WTC11 (cell line): ENCODE data around the gene MAGEA1. TPM values are rescaled to one million over a fixed set of nuclear protein-coding genes. Genes with fewer than 3 reads are reported as not detected.

ENCODE experiments used
- ATAC-seq: fragments of 200-7000 bp; cut with Tn5 transposase; 2 replicates; pipeline ENCODE4 v1.10.0; 2021; ENCODE audit warnings: mild to moderate bottlenecking, moderate library complexity
- CTCF ChIA-PET: fragments of 300-600 bp; sonication (Branson Sonifier 250); formaldehyde crosslinking; loops from one replicate; lab custom pipeline; 2021; ENCODE audit warnings: antibody characterized with exemption; lab: Charles Lee
- POLR2A ChIA-PET: fragments of 350-600 bp; sonication (Branson Sonifier 250); formaldehyde crosslinking; loops from one replicate; lab custom pipeline; 2021; ENCODE audit warnings: antibody characterized with exemption; lab: Charles Lee
- DNase-seq: peaks from one replicate; pipeline ENCODE4 v3.0.0; 2021; ENCODE audit warnings: low spot score
- H3K27ac Mint-ChIP-seq: 2 replicates; pipeline ENCODE4 v1.8.0; 2021; ENCODE audit warnings: mixed read lengths
- H3K27me3 Mint-ChIP-seq: 2 replicates; pipeline ENCODE4 v1.8.0; 2021; ENCODE audit warnings: low read depth, mild to moderate bottlenecking, moderate library complexity, mixed read lengths
- H3K36me3 Mint-ChIP-seq: 2 replicates; pipeline ENCODE4 v1.8.0; 2021; ENCODE audit warnings: mixed read lengths
- H3K4me1 Mint-ChIP-seq: 2 replicates; pipeline ENCODE4 v1.8.0; 2022; ENCODE audit warnings: mixed read lengths
- H3K4me3 Mint-ChIP-seq: 2 replicates; pipeline ENCODE4 v1.8.0; 2021; ENCODE audit warnings: mild to moderate bottlenecking, moderate library complexity, mixed read lengths
- H3K9me3 Mint-ChIP-seq: 2 replicates; pipeline ENCODE4 v1.8.0; 2021; ENCODE audit warnings: mixed read lengths
- AFF4 ChIP-seq: sonication (generic); formaldehyde crosslinking; IDR thresholded peaks from 2 replicates; pipeline ENCODE4 v1.8.1; 2023; ENCODE audit warnings: mild to moderate bottlenecking, missing genetic modification reagents, borderline replicate concordance
- ATF1 ChIP-seq: sonication (generic); formaldehyde crosslinking; IDR thresholded peaks from 2 replicates; pipeline ENCODE4 v1.8.1; 2023; ENCODE audit warnings: mild to moderate bottlenecking, moderate library complexity, missing genetic modification reagents
- ATF3 ChIP-seq: sonication (generic); formaldehyde crosslinking; conservative IDR thresholded peaks from 2 replicates; pipeline ENCODE4 v1.8.1; 2022; ENCODE audit warnings: mild to moderate bottlenecking, missing genetic modification reagents
- CDX4 ChIP-seq: fragments of 250-450 bp; sonication (Bioruptor Pico); IDR thresholded peaks from 2 replicates; pipeline ENCODE4 v1.9.0; 2021; ENCODE audit warnings: moderate library complexity, mild to moderate bottlenecking, inconsistent platforms, borderline replicate concordance
- CTCF ChIP-seq: fragments of 200-600 bp; IDR thresholded peaks from 2 replicates; pipeline ENCODE4 v1.8.0; 2022; ENCODE audit warnings: antibody characterized with exemption
- ELF4 ChIP-seq: sonication (generic); formaldehyde crosslinking; IDR thresholded peaks from 2 replicates; pipeline ENCODE4 v1.8.1; 2022; ENCODE audit warnings: low read depth, mild to moderate bottlenecking, moderate library complexity, missing genetic modification reagents
- ESRRA ChIP-seq: sonication (generic); formaldehyde crosslinking; IDR thresholded peaks from 2 replicates; pipeline ENCODE4 v1.8.1; 2022; ENCODE audit warnings: mild to moderate bottlenecking, missing genetic modification reagents, borderline replicate concordance
- FOXK1 ChIP-seq: sonication (generic); formaldehyde crosslinking; IDR thresholded peaks from 2 replicates; pipeline ENCODE4 v1.8.0; 2022; ENCODE audit warnings: mild to moderate bottlenecking, moderate library complexity, missing genetic modification reagents
- GTF2I ChIP-seq: fragments of 250-450 bp; sonication (Bioruptor Pico); conservative IDR thresholded peaks from 2 replicates; pipeline ENCODE4 v1.4.0; 2021; ENCODE audit warnings: mild to moderate bottlenecking
- JAZF1 ChIP-seq: fragments of 250-450 bp; sonication (Bioruptor Pico); IDR thresholded peaks from 2 replicates; pipeline ENCODE4 v1.9.0; 2021; ENCODE audit warnings: moderate library complexity, mild to moderate bottlenecking, inconsistent platforms
- NFYB ChIP-seq: sonication (generic); formaldehyde crosslinking; conservative IDR thresholded peaks from 2 replicates; pipeline ENCODE4 v1.8.0; 2022; ENCODE audit warnings: low read depth, missing genetic modification reagents
- NR2C2 ChIP-seq: sonication (generic); formaldehyde crosslinking; IDR thresholded peaks from 2 replicates; pipeline ENCODE4 v1.8.0; 2022; ENCODE audit warnings: mild to moderate bottlenecking, missing genetic modification reagents
- OVOL2 ChIP-seq: fragments of 250-450 bp; sonication (Bioruptor Pico); IDR thresholded peaks from 2 replicates; pipeline ENCODE4 v1.9.0; 2021; ENCODE audit warnings: mild to moderate bottlenecking, borderline replicate concordance
- TCF7 ChIP-seq: sonication (generic); formaldehyde crosslinking; IDR thresholded peaks from 2 replicates; pipeline ENCODE4 v1.8.0; 2022; ENCODE audit warnings: mild to moderate bottlenecking, low read depth, missing genetic modification reagents, moderate library complexity
- USF1 ChIP-seq: sonication (generic); formaldehyde crosslinking; IDR thresholded peaks from 2 replicates; pipeline ENCODE4 v1.8.0; 2022; ENCODE audit warnings: mild to moderate bottlenecking, missing genetic modification reagents
- ZNF232 ChIP-seq: sonication (generic); formaldehyde crosslinking; IDR thresholded peaks from 2 replicates; pipeline ENCODE4 v1.8.0; 2022; ENCODE audit warnings: mild to moderate bottlenecking, missing genetic modification reagents
- ZNF396 ChIP-seq: fragments of 250-450 bp; sonication (Bioruptor Pico); IDR thresholded peaks from 2 replicates; pipeline ENCODE4 v1.8.0; 2021; ENCODE audit warnings: mild to moderate bottlenecking, moderate library complexity, borderline replicate concordance
- total RNA-seq: library from RNA; stranded (reverse); gene quantifications from 3 replicates; pipeline ENCODE4 v1.2.3, GENCODE V29; 2021
- TF ChIP-seq, protein P1 (sequence below): sonication (generic); formaldehyde crosslinking; IDR thresholded peaks from 2 replicates; pipeline ENCODE4 v1.8.1; 2022; ENCODE audit warnings: mild to moderate bottlenecking, missing genetic modification reagents, moderate library complexity, borderline replicate concordance
- TF ChIP-seq, protein P2 (sequence below): sonication (generic); formaldehyde crosslinking; IDR thresholded peaks from 2 replicates; pipeline ENCODE4 v1.8.1; 2022; ENCODE audit warnings: missing genetic modification reagents, borderline replicate concordance
- TF ChIP-seq, protein P3 (sequence below): sonication (generic); formaldehyde crosslinking; IDR thresholded peaks from 2 replicates; pipeline ENCODE4 v1.8.1; 2022; ENCODE audit warnings: mild to moderate bottlenecking, moderate library complexity, missing genetic modification reagents

The MAGEA1 gene
- total RNA-seq, 1 experiment from 2014 or later = not detected

DNA sequence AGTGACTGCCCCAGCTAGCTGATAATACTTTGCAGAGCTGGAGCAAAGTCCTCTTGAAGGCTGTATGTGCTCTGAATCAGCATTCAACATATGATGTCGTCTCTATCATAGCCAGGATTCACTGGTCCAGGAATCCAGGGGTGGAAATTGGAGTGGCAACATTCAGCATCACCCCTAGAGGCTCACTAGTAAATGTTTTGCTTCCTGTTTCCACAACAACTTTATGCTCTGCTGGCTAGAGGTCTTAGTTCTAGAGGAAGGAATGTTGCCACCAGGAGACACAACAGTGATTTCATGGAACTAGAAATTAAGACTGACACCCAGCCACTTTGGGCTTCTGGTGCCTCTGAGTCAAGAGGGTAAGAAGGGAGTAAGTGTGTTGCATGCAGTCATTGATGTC is 11.3 kb downstream of the MAGEA1 start (continued):
- TF ChIP-seq, protein P1, sequence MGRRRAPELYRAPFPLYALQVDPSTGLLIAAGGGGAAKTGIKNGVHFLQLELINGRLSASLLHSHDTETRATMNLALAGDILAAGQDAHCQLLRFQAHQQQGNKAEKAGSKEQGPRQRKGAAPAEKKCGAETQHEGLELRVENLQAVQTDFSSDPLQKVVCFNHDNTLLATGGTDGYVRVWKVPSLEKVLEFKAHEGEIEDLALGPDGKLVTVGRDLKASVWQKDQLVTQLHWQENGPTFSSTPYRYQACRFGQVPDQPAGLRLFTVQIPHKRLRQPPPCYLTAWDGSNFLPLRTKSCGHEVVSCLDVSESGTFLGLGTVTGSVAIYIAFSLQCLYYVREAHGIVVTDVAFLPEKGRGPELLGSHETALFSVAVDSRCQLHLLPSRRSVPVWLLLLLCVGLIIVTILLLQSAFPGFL (CRISPR knock-in tag) = no peak
- TF ChIP-seq, protein P2, sequence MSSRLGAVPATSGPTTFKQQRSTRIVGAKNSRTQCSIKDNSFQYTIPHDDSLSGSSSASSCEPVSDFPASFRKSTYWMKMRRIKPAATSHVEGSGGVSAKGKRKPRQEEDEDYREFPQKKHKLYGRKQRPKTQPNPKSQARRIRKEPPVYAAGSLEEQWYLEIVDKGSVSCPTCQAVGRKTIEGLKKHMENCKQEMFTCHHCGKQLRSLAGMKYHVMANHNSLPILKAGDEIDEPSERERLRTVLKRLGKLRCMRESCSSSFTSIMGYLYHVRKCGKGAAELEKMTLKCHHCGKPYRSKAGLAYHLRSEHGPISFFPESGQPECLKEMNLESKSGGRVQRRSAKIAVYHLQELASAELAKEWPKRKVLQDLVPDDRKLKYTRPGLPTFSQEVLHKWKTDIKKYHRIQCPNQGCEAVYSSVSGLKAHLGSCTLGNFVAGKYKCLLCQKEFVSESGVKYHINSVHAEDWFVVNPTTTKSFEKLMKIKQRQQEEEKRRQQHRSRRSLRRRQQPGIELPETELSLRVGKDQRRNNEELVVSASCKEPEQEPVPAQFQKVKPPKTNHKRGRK = no peak
- TF ChIP-seq, protein P3, sequence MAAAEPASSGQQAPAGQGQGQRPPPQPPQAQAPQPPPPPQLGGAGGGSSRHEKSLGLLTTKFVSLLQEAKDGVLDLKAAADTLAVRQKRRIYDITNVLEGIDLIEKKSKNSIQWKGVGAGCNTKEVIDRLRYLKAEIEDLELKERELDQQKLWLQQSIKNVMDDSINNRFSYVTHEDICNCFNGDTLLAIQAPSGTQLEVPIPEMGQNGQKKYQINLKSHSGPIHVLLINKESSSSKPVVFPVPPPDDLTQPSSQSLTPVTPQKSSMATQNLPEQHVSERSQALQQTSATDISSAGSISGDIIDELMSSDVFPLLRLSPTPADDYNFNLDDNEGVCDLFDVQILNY (CRISPR knock-in tag) = no peak

GRCh38 chrX:153200462-153200861 is 21.4 kb downstream of the MAGEA1 start:
- H3K9me3 Mint-ChIP-seq = peaks cover 15% of the 10 kb centered on the region
- H3K27me3 Mint-ChIP-seq = peaks cover 11% of the 10 kb centered on the region
- H3K4me3 Mint-ChIP-seq = no peak overlapping the region
- ChIA-PET CTCF (no interaction called here), POLR2A (no interaction called here)
- no peaks in the 10 kb centered on the region for H3K36me3 Mint-ChIP-seq
- no peaks in the 10 kb centered on the region for H3K4me1 Mint-ChIP-seq
- DNase-seq (no peak), ATAC-seq (no peak)
- H3K27ac Mint-ChIP-seq = no peak overlapping the region
- TF ChIP-seq ELF4 (CRISPR knock-in tag) (no peak), TCF7 (CRISPR knock-in tag) (no peak), GTF2I (CRISPR knock-in tag) (no peak), ATF1 (CRISPR knock-in tag) (no peak), FOXK1 (CRISPR knock-in tag) (no peak)

DNA sequence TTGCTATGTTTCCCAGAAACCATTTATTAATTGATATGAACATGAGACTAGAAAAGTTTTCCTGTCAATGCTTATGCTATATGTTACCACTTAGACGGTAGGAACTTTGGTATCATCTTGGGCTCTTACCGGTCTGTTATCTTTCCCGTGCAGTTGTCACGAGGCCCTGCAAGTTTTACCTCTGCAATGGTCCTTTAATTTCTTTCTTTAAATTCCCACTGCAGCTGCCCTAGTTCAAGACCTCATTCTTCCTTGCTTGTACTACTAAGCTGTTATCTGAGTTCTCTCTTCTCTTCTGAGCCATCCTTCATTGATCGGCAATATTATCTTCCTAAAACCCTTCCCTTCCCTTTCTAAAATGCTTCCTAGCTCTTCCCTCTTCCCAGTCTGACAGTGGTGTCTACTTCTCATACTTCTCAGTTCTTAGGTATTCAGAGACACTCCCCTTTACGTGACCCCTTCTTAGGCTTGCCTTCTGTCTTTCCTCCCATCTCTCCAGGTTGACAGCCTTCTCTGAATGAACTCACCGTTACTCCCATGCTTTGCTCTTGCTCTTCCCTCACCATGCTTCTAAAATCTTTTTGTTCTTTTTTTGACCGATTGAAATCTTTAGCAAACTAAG is 27.5 kb downstream of the MAGEA1 start:
- H3K36me3 Mint-ChIP-seq = peaks cover 5% of the 10 kb centered on the region; the same call in 1 of the 2 replicates
- POLR2A ChIA-PET = no interaction called here
- H3K4me1 Mint-ChIP-seq = no peaks in the 10 kb centered on the region
- H3K9me3 Mint-ChIP-seq = peaks cover 10% of the 10 kb centered on the region
- ATAC-seq (no peak), DNase-seq (no peak)
- peaks cover 9% of the 10 kb centered on the region for H3K27me3 Mint-ChIP-seq
- no peak overlapping the region for H3K27ac Mint-ChIP-seq
- no peak for TF ChIP-seq CDX4
- TF ChIP-seq JAZF1 = no peak
- TF ChIP-seq CTCF = no peak
- CTCF ChIA-PET = no interaction called here
- no peak overlapping the region for H3K4me3 Mint-ChIP-seq

DNA sequence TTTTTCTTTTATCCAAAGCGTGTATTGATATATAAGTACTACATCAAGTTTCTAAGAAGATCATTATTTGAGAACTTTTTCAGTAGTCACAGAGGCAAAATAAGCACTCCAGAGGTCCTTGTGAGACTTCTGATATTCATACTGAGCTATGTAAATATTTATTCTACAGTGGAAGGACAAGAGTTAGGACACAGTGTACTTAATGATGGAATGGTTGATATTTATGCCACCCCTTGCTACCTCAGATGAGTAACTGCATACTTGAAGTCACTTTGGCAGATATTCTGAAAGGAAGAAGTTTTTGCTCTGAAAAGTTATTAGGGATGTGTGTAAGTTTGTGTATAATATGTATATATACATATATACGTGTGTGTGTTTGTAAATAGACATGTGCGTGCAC is 30.3 kb downstream of the MAGEA1 start:
- H3K9me3 Mint-ChIP-seq = peaks cover 21% of the 10 kb centered on the region
- POLR2A ChIA-PET = no interaction called here
- H3K4me3 Mint-ChIP-seq = no peak overlapping the region
- no peak for TF ChIP-seq ZNF396 (CRISPR knock-in tag)
- TF ChIP-seq NFYB (CRISPR knock-in tag) = no peak
- TF ChIP-seq ATF3 = no peak
- TF ChIP-seq ZNF232 = no peak
- no peak for TF ChIP-seq OVOL2 (CRISPR knock-in tag)
- no peak for TF ChIP-seq USF1 (CRISPR knock-in tag)
- no peak for TF ChIP-seq AFF4 (CRISPR knock-in tag)
- TF ChIP-seq ESRRA (CRISPR knock-in tag) = no peak
- TF ChIP-seq NR2C2 (CRISPR knock-in tag) = no peak
- H3K27ac Mint-ChIP-seq = no peak overlapping the region
- peaks cover 5% of the 10 kb centered on the region for H3K27me3 Mint-ChIP-seq
- CTCF ChIA-PET = no interaction called here
- no peak for DNase-seq
- H3K4me1 Mint-ChIP-seq = no peaks in the 10 kb centered on the region
- peaks cover 11% of the 10 kb centered on the region; the same call in 1 of the 2 replicates for H3K36me3 Mint-ChIP-seq
- no peak for ATAC-seq
